Endothelial cell of umbilical vein (primary cell): ENCODE data around the gene SELENOH. TPM values are rescaled to one million over a fixed set of nuclear protein-coding genes. Genes with fewer than 3 reads are reported as not detected.

Source experiments
- BruUV-seq: library from RNA; stranded (reverse); fragments of 400-500 nt; replicated peaks from 2 replicates; lab custom pipeline; 2021; lab: Mats Ljungman, UMichigan
- CTCF ChIA-PET: fragments of 300-600, 350-600 bp; sonication (Branson Sonifier 250); formaldehyde crosslinking; loops from one replicate; lab custom pipeline; 2021; ENCODE audit warnings: antibody characterized with exemption, inconsistent platforms; lab: Charles Lee
- POLR2A ChIA-PET: fragments of 300-600, 350-600 bp; sonication (Branson Sonifier 250); formaldehyde crosslinking; loops from one replicate; lab custom pipeline; 2021; ENCODE audit warnings: antibody characterized with exemption, inconsistent platforms; lab: Charles Lee
- DNase-seq: peaks from one replicate; pipeline ENCODE4 v3.0.0-alpha.2; 2011; ENCODE audit warnings: low read depth, low spot score
- FAIRE-seq: peaks from 2 replicates; lab custom pipeline; 2011; peaks lifted over from hg19 to GRCh38; lab: Jason Lieb, UNC
- H2AFZ ChIP-seq: 2 replicates; pipeline ENCODE4 v1.6.0; 2012; ENCODE audit warnings: low read depth, low read length, control low read depth, inconsistent platforms
- H3K27ac ChIP-seq: 2 replicates; pipeline ENCODE4 v1.5.1; 2011; ENCODE audit warnings: low read depth, mild to moderate bottlenecking, control low read depth, low read length, moderate library complexity; ENCODE audit not compliant: insufficient read depth
- H3K27me3 ChIP-seq, 2 experiments: 2 replicates each; pipeline versions ENCODE4 v1.6.0 to v1.6.1; 2011; ENCODE audit warnings: low read length in 2 of 2, mixed read lengths in 1 of 2; ENCODE audit not compliant: control insufficient read depth in 2 of 2, insufficient read depth in 2 of 2
- H3K36me3 ChIP-seq, 2 experiments: 2 replicates in 1 of 2; 3 replicates in 1 of 2; pipeline ENCODE4 v1.5.1; 2011; ENCODE audit warnings: low read length in 2 of 2, mild to moderate bottlenecking in 1 of 2, moderate library complexity in 1 of 2; ENCODE audit not compliant: control insufficient read depth in 2 of 2, insufficient read depth in 2 of 2; ENCODE audit errors: extremely low read depth in 1 of 2
- H3K4me1 ChIP-seq: 3 replicates; pipeline ENCODE4 v1.5.1; 2011; ENCODE audit warnings: mild to moderate bottlenecking, low read length; ENCODE audit not compliant: control insufficient read depth, insufficient read depth; ENCODE audit errors: extremely low read depth
- H3K4me2 ChIP-seq: 2 replicates; pipeline ENCODE4 v1.6.1; 2011; ENCODE audit warnings: low read length, control low read depth, mixed read lengths; ENCODE audit not compliant: insufficient read depth
- H3K4me3 ChIP-seq, 3 experiments: fragments of 200-600 bp in 1 of 3; sonication (generic), shearing (Covaris generic) in 1 of 3; replicated peaks in 1 of 3; 2 replicates each; pipeline ENCODE4 v1.5.1; 2011 to 2016; ENCODE audit warnings: control low read depth in 3 of 3, low read length in 3 of 3, mild to moderate bottlenecking in 2 of 3, inconsistent platforms in 1 of 3, low read depth in 1 of 3, moderate library complexity in 1 of 3; ENCODE audit not compliant: insufficient read depth in 1 of 3
- H3K79me2 ChIP-seq: 2 replicates; pipeline ENCODE4 v1.6.0; 2012; ENCODE audit warnings: low read length, inconsistent platforms; ENCODE audit not compliant: control insufficient read depth, insufficient read depth
- H3K9ac ChIP-seq: replicated peaks from 2 replicates; pipeline ENCODE3; 2011; ENCODE audit warnings: low read length, control low read depth; ENCODE audit not compliant: insufficient read depth; ENCODE audit errors: extremely low read depth
- H3K9me1 ChIP-seq: replicated peaks from 3 replicates; pipeline ENCODE4 v1.6.0; 2011; ENCODE audit warnings: mild to moderate bottlenecking, low read length; ENCODE audit not compliant: control insufficient read depth, insufficient read depth; ENCODE audit errors: extremely low read depth
- H3K9me3 ChIP-seq: replicated peaks from 2 replicates; pipeline ENCODE4 v1.5.1; 2012; ENCODE audit warnings: low read length, inconsistent platforms; ENCODE audit not compliant: control insufficient read depth, insufficient read depth
- H4K20me1 ChIP-seq: replicated peaks from 2 replicates; pipeline ENCODE3; 2011; ENCODE audit warnings: mild to moderate bottlenecking, low read length; ENCODE audit not compliant: control insufficient read depth, insufficient read depth; ENCODE audit errors: extremely low read depth
- CTCF ChIP-seq, 2 donors: IDR thresholded peaks; 1 replicate in 1 of 2; 2 replicates in 1 of 2; pipeline ENCODE4 v1.5.1; 2011; ENCODE audit warnings: low read length in 2 of 2, mild to moderate bottlenecking in 2 of 2, moderate library complexity in 2 of 2, control low read depth in 1 of 2, inconsistent platforms in 1 of 2, low read depth in 1 of 2; ENCODE audit not compliant: insufficient read depth in 1 of 2; ENCODE audit errors: extremely low read depth in 1 of 2
- EZH2 ChIP-seq: IDR thresholded peaks from 2 replicates; pipeline ENCODE4 v1.6.1; 2012; ENCODE audit warnings: borderline replicate concordance, low read depth, mild to moderate bottlenecking, moderate library complexity, low read length, inconsistent platforms; ENCODE audit not compliant: severe bottlenecking
- GATA2 ChIP-seq: IDR thresholded peaks from 2 replicates; pipeline ENCODE4 v1.7.0; 2011; ENCODE audit warnings: low read depth, mild to moderate bottlenecking, moderate library complexity, mixed read lengths, low read length; ENCODE audit not compliant: insufficient read length, insufficient read depth
- JUN ChIP-seq: IDR thresholded peaks from 2 replicates; pipeline ENCODE4 v1.6.1; 2011; ENCODE audit warnings: borderline replicate concordance, low read depth; ENCODE audit not compliant: insufficient read length, insufficient read depth
- MYC ChIP-seq: IDR thresholded peaks from one replicate; pipeline ENCODE4 v1.6.1; 2011; ENCODE audit warnings: mild to moderate bottlenecking, low read depth, low read length
- POLR2A ChIP-seq: IDR thresholded peaks from 2 replicates; pipeline ENCODE4 v1.6.1; 2012; ENCODE audit warnings: low read depth, mild to moderate bottlenecking, control low read depth, low read length
- POLR2AphosphoS5 ChIP-seq: IDR thresholded peaks from 2 replicates; pipeline ENCODE4 v1.6.1; 2012; ENCODE audit warnings: low read depth, mild to moderate bottlenecking, control low read depth, low read length, moderate library complexity; ENCODE audit not compliant: insufficient read depth
- dilution Hi-C: fragments of 300-500 bp; cut with MboI; formaldehyde crosslinking; loops from one replicate; pipeline ENCODE4 v1.15.0; 2019; ENCODE audit warnings: low sequenced_read_pairs; ENCODE audit not compliant: extremely low pct_ligation_motif_present
- intact Hi-C: fragments of 100-400 bp; cut with micrococcal nuclease; formaldehyde crosslinking; loops from one replicate; pipeline ENCODE4 v1.10.0; 2022
- polyA plus RNA-seq, 4 experiments: library from polyadenylated mRNA; depleted of rRNA in 3 of 4; stranded (reverse) in 3 of 4; unstranded in 1 of 4; fragments of >200 nt; gene quantifications; 2 replicates each; pipeline versions ENCODE4 v1.2.1 to v1.2.3, GENCODE V29; 2011 to 2012; ENCODE audit warnings: missing spikeins in 1 of 4
- total RNA-seq: library from RNA; stranded (reverse); gene quantifications from 2 replicates; pipeline ENCODE4 v1.2.3, GENCODE V29; 2021

Gene SELENOH
- total and polyA plus RNA-seq, 2 donors (not counting 3 experiments of a cell fraction or from before 2014, with no cell fraction given) = 161 to 247 TPM

DNA sequence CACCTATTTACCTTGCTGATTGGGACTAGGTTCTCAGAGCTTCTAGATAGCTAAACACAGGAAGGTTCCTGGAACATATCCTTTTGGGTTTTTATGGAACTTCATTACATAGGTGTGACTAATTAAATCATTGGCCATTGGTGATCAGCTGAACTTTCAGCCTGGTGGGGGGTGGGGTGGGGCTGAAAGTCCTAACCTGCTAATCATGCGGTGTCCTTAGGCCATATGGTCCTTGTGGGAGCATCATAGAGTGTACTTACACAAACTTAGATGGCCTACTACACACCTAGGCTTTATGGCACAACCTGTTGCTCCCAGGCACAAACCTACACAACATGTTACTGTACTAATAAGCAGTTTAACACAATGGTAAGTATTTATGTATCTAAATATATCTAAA lies 8.6 kb upstream of the SELENOH start:
- Histone ChIP-seq H3K27ac (no peak overlapping the region), H4K20me1 (no peaks in the 10 kb centered on the region), H3K4me2 (no peak overlapping the region), H3K27me3 (no peaks in the 10 kb centered on the region), H3K9ac (no peak overlapping the region), H3K36me3 (no peaks in the 10 kb centered on the region), H2AFZ (no peak overlapping the region), H3K9me3 (no peaks in the 10 kb centered on the region), H3K4me3 (no peak overlapping the region), H3K4me1 (no peaks in the 10 kb centered on the region), H3K79me2 (peaks cover 46% of the 10 kb centered on the region), H3K9me1 (no peaks in the 10 kb centered on the region)
- intact Hi-C loops = no loop called here
- FAIRE-seq (no peak), DNase-seq (no peak)
- POLR2A ChIA-PET = no interaction called here
- dilution Hi-C loops = no loop called here
- BruUV-seq = no TSS peak
- CTCF ChIA-PET = interaction anchor here (1.0 to 1.4 kb wide), 2 partner anchors 19 to 28 kb away, joined by 3 to 4 read pairs; partner anchors contain the start of gene BTBD18
- TF ChIP-seq CTCF (IDR thresholded peaks at IDR 0.05; ENCODE audit: extremely low read depth in 1 of 2, insufficient read depth in 1 of 2, low read depth in 1 of 2, low read length in 2 of 2) (no peak), POLR2AphosphoS5 (no peak), MYC (no peak), JUN (no peak), POLR2A (no peak), GATA2 (no peak), EZH2 (no peak)
